Activated B cell treated with CpG ODN at 0.5 μM for 24 hours (primary cell): ENCODE measurements around the gene GP1BA. TPM values are rescaled to one million over a fixed set of nuclear protein-coding genes. Genes with fewer than 3 reads are reported as not detected.

Experiments used
- ATAC-seq: fragments of 200-7000 bp; cut with Tn5 transposase; one replicate; pipeline ENCODE4 v1.10.0; 2021; ENCODE audit warnings: low read depth, mild to moderate bottlenecking, moderate library complexity
- CTCF ChIA-PET: fragments of 350-600 bp; sonication (Branson Sonifier 250); formaldehyde crosslinking; loops from one replicate; lab custom pipeline; 2021; ENCODE audit warnings: antibody characterized with exemption; lab: Charles Lee
- POLR2A ChIA-PET: fragments of 350-600 bp; sonication (Branson Sonifier 250); formaldehyde crosslinking; loops from one replicate; lab custom pipeline; 2021; ENCODE audit warnings: antibody characterized with exemption; lab: Charles Lee
- DNase-seq: peaks from one replicate; pipeline ENCODE4 v3.0.0; 2022
- H3K27ac Mint-ChIP-seq: one replicate; pipeline ENCODE4 v1.8.0; 2020; ENCODE audit warnings: mixed read lengths
- H3K27me3 Mint-ChIP-seq: one replicate; pipeline ENCODE4 v1.8.0; 2021; ENCODE audit warnings: mixed read lengths
- H3K36me3 Mint-ChIP-seq: one replicate; pipeline ENCODE4 v1.8.0; 2021; ENCODE audit warnings: low read depth, mixed read lengths
- H3K4me1 Mint-ChIP-seq: one replicate; pipeline ENCODE4 v1.8.0; 2021; ENCODE audit warnings: mixed read lengths
- H3K4me3 Mint-ChIP-seq: one replicate; pipeline ENCODE4 v1.8.0; 2020; ENCODE audit warnings: mild to moderate bottlenecking, mixed read lengths
- H3K9me3 Mint-ChIP-seq: one replicate; pipeline ENCODE4 v1.8.0; 2020; ENCODE audit warnings: mixed read lengths
- intact Hi-C: fragments of 100-400 bp; cut with micrococcal nuclease; formaldehyde crosslinking; loops from one replicate; pipeline ENCODE4 v1.15.1; 2024
- total RNA-seq: library from RNA; stranded (reverse); gene quantifications from 2 replicates; pipeline ENCODE4 v1.2.3, GENCODE V29; 2022
- TF ChIP-seq, protein P1 (sequence below): fragments of 200-600 bp; IDR thresholded peaks from one replicate; pipeline ENCODE4 v1.8.0; 2022; ENCODE audit warnings: antibody characterized with exemption, mild to moderate bottlenecking

The GP1BA gene
- total RNA-seq, 1 donor from 2014 or later: not detected

- H3K36me3 Mint-ChIP-seq: peaks cover 46% of the 10 kb centered on the region
- no peak overlapping the region for H3K27ac Mint-ChIP-seq
- ChIA-PET CTCF (interaction anchor here (1.3 to 3.4 kb wide), 2 partner anchors 19 to 29 kb away, joined by 4 to 17 read pairs; partner anchors contain the start of genes CAMTA2 and KIF1C), POLR2A (interaction anchor here (0.6 to 11.6 kb wide), 11 partner anchors 10 to 259 kb away, joined by 3 to 391 read pairs (median 12); partner anchors contain the start of genes CAMTA2, ENO3, INCA1 and KIF1C)
- no peaks in the 10 kb centered on the region for H3K9me3 Mint-ChIP-seq
- intact Hi-C loops: loop anchor here (5.0 kb wide), 3 partner anchors 36 to 256 kb away; partner anchors contain the start of genes ARRB2, GP1BA and ZFP3
- TF ChIP-seq, protein P1, sequence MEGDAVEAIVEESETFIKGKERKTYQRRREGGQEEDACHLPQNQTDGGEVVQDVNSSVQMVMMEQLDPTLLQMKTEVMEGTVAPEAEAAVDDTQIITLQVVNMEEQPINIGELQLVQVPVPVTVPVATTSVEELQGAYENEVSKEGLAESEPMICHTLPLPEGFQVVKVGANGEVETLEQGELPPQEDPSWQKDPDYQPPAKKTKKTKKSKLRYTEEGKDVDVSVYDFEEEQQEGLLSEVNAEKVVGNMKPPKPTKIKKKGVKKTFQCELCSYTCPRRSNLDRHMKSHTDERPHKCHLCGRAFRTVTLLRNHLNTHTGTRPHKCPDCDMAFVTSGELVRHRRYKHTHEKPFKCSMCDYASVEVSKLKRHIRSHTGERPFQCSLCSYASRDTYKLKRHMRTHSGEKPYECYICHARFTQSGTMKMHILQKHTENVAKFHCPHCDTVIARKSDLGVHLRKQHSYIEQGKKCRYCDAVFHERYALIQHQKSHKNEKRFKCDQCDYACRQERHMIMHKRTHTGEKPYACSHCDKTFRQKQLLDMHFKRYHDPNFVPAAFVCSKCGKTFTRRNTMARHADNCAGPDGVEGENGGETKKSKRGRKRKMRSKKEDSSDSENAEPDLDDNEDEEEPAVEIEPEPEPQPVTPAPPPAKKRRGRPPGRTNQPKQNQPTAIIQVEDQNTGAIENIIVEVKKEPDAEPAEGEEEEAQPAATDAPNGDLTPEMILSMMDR: no peak
- ATAC-seq (no peak), DNase-seq (no peak)
- H3K4me1 Mint-ChIP-seq: peaks cover 18% of the 10 kb centered on the region
- H3K4me3 Mint-ChIP-seq: no peak overlapping the region
- H3K27me3 Mint-ChIP-seq: no peaks in the 10 kb centered on the region
Observed at GRCh38 chr17:4968486-4969046, 36.5 kb downstream of the GP1BA start.

DNA sequence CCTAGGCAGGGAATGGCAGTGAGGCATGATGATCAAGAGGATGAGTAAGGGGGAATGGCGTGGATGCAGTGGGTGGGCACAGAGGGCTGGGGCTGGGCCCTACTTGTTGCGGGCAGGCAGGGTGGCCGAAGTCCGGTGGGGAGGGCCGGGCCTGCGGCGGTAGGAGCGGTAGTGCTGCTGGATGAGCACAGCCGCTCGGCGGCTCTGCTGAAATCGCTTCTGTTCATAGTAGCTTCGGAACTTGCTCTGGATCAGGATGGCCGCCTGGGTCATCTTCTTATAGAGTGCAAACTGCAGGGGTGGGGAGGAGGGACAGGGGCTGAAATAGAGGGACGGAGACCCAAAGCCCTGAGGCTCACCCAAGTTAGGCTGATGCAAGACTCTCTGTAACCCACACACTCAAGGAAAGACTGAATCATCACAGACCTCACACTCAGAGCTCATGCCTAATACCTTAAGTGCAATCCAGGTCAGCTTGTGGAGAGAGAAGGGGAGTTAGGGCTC lies 37.0 kb downstream of the GP1BA start:
- DNase-seq (no peak), ATAC-seq (no peak)
- H3K27ac Mint-ChIP-seq: no peak overlapping the region
- peaks cover 51% of the 10 kb centered on the region for H3K36me3 Mint-ChIP-seq
- H3K27me3 Mint-ChIP-seq: no peaks in the 10 kb centered on the region
- ChIA-PET POLR2A (interaction anchor here (0.6 to 11.6 kb wide), 8 partner anchors 10 to 259 kb away, joined by 3 to 391 read pairs (median 8); partner anchors contain the start of genes CAMTA2, ENO3, PFN1 and RNF167), CTCF (interaction anchor here (1.3 kb wide), 1 partner anchor 29 kb away, joined by 4 read pairs; the partner anchor contains the start of gene KIF1C)
- no peaks in the 10 kb centered on the region for H3K9me3 Mint-ChIP-seq
- peaks cover 18% of the 10 kb centered on the region for H3K4me1 Mint-ChIP-seq
- intact Hi-C loops: loop anchor here (5.0 kb wide), 3 partner anchors 37 to 257 kb away; partner anchors contain the start of genes ARRB2, GP1BA and ZFP3
- TF ChIP-seq, protein P1: no peak
- no peak overlapping the region for H3K4me3 Mint-ChIP-seq

DNA sequence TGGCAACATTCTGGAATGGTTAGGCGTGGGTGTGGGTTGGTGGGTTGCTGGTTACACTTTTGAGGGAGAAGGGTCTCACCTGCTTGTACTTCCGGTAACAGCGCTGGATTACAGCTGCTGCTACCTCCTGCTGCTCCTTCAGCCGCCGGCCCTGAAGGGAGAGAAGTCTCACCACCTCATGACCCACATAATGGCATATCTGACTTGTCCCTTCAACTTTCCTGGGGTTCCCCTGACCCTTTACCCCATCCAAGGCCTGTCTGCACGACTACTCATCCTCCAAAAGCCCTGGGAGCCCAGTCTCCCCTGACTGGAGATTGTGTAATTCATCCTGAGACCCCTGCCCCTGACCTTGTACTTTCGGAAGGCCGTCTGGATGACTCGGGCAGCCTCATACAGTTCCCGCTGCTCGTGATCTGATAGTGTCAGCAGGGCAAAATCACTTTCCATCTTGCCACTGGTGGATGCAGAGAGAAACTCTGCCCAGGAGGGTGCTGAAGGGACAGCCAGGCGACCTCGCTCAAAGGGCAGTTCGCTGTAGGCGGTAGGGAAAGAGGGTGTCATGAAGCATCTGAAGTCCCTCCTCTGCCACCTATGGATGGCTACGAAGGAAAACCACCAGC lies 37.6 kb downstream of the GP1BA start:
- H3K9me3 Mint-ChIP-seq: no peaks in the 10 kb centered on the region
- H3K4me3 Mint-ChIP-seq: no peak overlapping the region
- DNase-seq (no peak), ATAC-seq (no peak)
- TF ChIP-seq, protein P1: no peak
- peaks cover 18% of the 10 kb centered on the region for H3K4me1 Mint-ChIP-seq
- no peak overlapping the region for H3K27ac Mint-ChIP-seq
- intact Hi-C loops: loop anchor here (5.0 kb wide), 3 partner anchors 37 to 257 kb away; partner anchors contain the start of genes ARRB2, GP1BA and ZFP3
- ChIA-PET CTCF (interaction anchor here (1.3 to 1.5 kb wide), 2 partner anchors 28 to 61 kb away, joined by 4 read pairs; partner anchors contain the start of gene KIF1C), POLR2A (interaction anchor here (0.6 to 11.6 kb wide), 7 partner anchors 9 to 260 kb away, joined by 3 to 391 read pairs (median 3); partner anchors contain the start of genes CAMTA2, ENO3, PFN1 and RNF167)
- no peaks in the 10 kb centered on the region for H3K27me3 Mint-ChIP-seq
- peaks cover 55% of the 10 kb centered on the region for H3K36me3 Mint-ChIP-seq

DNA sequence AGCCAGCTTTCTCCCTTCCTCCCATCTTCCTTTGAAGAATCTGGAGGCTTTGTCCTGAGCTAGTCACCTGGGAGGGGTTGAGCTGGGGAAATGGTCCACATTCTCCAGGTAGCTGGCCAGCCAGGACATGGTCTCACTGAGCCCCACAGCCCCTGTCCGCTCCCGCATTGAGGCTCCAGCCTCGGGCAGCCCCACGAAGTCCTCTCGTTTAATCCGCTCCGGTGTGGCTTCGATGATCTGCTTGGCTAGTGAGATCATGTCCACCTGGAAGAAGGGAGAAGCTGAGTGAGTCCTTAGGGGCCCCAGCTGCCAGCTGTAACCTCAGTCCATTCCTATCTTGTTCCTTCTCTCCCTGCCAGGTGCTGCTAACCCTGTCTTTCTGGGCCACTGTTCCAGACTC lies 38.2 kb downstream of the GP1BA start:
- no peak for ATAC-seq
- Mint-ChIP-seq H3K4me3 (no peak overlapping the region), H3K27ac (no peak overlapping the region), H3K36me3 (peaks cover 60% of the 10 kb centered on the region), H3K9me3 (no peaks in the 10 kb centered on the region), H3K27me3 (no peaks in the 10 kb centered on the region), H3K4me1 (peaks cover 14% of the 10 kb centered on the region)
- TF ChIP-seq, protein P1: no peak
- ChIA-PET CTCF (interaction anchor here (0.7 to 1.6 kb wide), 3 partner anchors 11 to 92 kb away, joined by 3 to 6 read pairs (median 4); no protein-coding TSS in a partner anchor), POLR2A (interaction anchor here (1.4 to 11.6 kb wide), 3 partner anchors 9 to 30 kb away, joined by 3 to 391 read pairs (median 83); partner anchors contain the start of genes ENO3, PFN1, RNF167 and SLC25A11)
- intact Hi-C loops: no loop called here
- no peak for DNase-seq
